GM23338 (cell line): ENCODE results near the gene WWC1. TPM values are rescaled to one million over a fixed set of nuclear protein-coding genes. Genes with fewer than 3 reads are reported as not detected.

ENCODE experiments used
- EZH2 ChIP-seq: fragments of 200-600 bp; sonication (generic); IDR thresholded peaks from one replicate; pipeline ENCODE4 v1.8.0; 2017; ENCODE audit warnings: antibody characterized with exemption, mild to moderate bottlenecking, low read depth; ENCODE audit not compliant: unreplicated experiment
- NANOG ChIP-seq: IDR thresholded peaks from 2 replicates; pipeline ENCODE4 v1.6.1; 2016; ENCODE audit warnings: antibody characterized with exemption, borderline replicate concordance
- STAT1 ChIP-seq: IDR thresholded peaks from one replicate; pipeline ENCODE4 v1.6.1; 2016; ENCODE audit warnings: antibody characterized with exemption; ENCODE audit not compliant: unreplicated experiment
- polyA plus RNA-seq: library from polyadenylated mRNA; unstranded; fragments of >200 nt; fragmentation: Nextera tagmentation; extraction: Ambion mirVana; gene quantifications from 2 replicates; pipeline ENCODE4 v1.2.1, GENCODE V29; 2016
- total RNA-seq: library from RNA; depleted of rRNA; stranded (reverse); fragments of >200 nt; shearing (Covaris generic); gene quantifications from 2 replicates; pipeline ENCODE4 v1.2.3, GENCODE V29; 2014
- TF ChIP-seq, protein P1 (sequence below): fragments of 250-450 bp; sonication (Bioruptor Pico); IDR thresholded peaks from 2 replicates; pipeline ENCODE4 v1.5.0; 2020; ENCODE audit warnings: mild to moderate bottlenecking, moderate library complexity
- TF ChIP-seq, protein P2 (sequence below): IDR thresholded peaks from 2 replicates; pipeline ENCODE4 v1.6.1; 2016; ENCODE audit warnings: antibody characterized with exemption
- TF ChIP-seq, protein P3 (sequence below): IDR thresholded peaks from one replicate; pipeline ENCODE4 v1.6.1; 2018; ENCODE audit warnings: antibody characterized with exemption; ENCODE audit not compliant: unreplicated experiment

The WWC1 gene
- total and polyA plus RNA-seq, 2 experiments from 2014 or later, result 25.4 to 27.8 TPM

DNA sequence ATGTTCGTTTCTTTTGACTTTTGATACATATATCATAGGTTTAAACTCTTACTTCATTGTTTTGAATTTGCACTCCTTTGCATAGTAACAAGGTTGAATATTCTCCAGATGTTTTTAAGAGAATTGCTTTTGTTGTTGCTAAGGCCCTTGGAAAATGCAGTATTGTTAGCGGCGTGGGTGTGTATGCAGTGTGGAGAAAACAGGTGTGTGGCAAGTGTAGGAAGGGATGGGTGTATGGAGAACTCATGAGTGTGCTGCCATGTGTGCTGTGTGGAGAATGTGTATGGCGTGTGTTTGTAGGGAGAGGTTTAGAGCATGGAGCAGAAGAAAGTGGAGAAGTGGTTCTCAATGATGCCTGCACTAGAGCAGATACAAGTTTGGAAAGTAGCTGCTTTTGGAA lies 87.3 kb downstream of the WWC1 start (continued):
- TF ChIP-seq, protein P1, sequence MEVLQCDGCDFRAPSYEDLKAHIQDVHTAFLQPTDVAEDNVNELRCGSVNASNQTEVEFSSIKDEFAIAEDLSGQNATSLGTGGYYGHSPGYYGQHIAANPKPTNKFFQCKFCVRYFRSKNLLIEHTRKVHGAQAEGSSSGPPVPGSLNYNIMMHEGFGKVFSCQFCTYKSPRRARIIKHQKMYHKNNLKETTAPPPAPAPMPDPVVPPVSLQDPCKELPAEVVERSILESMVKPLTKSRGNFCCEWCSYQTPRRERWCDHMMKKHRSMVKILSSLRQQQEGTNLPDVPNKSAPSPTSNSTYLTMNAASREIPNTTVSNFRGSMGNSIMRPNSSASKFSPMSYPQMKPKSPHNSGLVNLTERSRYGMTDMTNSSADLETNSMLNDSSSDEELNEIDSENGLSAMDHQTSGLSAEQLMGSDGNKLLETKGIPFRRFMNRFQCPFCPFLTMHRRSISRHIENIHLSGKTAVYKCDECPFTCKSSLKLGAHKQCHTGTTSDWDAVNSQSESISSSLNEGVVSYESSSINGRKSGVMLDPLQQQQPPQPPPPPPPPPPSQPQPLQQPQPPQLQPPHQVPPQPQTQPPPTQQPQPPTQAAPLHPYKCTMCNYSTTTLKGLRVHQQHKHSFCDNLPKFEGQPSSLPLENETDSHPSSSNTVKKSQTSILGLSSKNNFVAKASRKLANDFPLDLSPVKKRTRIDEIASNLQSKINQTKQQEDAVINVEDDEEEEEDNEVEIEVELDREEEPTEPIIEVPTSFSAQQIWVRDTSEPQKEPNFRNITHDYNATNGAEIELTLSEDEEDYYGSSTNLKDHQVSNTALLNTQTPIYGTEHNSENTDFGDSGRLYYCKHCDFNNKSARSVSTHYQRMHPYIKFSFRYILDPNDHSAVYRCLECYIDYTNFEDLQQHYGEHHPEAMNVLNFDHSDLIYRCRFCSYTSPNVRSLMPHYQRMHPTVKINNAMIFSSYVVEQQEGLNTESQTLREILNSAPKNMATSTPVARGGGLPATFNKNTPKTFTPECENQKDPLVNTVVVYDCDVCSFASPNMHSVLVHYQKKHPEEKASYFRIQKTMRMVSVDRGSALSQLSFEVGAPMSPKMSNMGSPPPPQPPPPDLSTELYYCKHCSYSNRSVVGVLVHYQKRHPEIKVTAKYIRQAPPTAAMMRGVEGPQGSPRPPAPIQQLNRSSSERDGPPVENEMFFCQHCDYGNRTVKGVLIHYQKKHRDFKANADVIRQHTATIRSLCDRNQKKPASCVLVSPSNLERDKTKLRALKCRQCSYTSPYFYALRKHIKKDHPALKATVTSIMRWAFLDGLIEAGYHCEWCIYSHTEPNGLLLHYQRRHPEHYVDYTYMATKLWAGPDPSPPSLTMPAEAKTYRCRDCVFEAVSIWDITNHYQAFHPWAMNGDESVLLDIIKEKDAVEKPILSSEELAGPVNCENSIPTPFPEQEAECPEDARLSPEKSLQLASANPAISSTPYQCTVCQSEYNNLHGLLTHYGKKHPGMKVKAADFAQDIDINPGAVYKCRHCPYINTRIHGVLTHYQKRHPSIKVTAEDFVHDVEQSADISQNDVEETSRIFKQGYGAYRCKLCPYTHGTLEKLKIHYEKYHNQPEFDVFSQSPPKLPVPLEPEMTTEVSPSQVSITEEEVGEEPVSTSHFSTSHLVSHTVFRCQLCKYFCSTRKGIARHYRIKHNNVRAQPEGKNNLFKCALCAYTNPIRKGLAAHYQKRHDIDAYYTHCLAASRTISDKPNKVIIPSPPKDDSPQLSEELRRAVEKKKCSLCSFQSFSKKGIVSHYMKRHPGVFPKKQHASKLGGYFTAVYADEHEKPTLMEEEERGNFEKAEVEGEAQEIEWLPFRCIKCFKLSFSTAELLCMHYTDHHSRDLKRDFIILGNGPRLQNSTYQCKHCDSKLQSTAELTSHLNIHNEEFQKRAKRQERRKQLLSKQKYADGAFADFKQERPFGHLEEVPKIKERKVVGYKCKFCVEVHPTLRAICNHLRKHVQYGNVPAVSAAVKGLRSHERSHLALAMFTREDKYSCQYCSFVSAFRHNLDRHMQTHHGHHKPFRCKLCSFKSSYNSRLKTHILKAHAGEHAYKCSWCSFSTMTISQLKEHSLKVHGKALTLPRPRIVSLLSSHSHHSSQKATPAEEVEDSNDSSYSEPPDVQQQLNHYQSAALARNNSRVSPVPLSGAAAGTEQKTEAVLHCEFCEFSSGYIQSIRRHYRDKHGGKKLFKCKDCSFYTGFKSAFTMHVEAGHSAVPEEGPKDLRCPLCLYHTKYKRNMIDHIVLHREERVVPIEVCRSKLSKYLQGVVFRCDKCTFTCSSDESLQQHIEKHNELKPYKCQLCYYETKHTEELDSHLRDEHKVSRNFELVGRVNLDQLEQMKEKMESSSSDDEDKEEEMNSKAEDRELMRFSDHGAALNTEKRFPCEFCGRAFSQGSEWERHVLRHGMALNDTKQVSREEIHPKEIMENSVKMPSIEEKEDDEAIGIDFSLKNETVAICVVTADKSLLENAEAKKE, result no peak
- TF ChIP-seq, protein P2, sequence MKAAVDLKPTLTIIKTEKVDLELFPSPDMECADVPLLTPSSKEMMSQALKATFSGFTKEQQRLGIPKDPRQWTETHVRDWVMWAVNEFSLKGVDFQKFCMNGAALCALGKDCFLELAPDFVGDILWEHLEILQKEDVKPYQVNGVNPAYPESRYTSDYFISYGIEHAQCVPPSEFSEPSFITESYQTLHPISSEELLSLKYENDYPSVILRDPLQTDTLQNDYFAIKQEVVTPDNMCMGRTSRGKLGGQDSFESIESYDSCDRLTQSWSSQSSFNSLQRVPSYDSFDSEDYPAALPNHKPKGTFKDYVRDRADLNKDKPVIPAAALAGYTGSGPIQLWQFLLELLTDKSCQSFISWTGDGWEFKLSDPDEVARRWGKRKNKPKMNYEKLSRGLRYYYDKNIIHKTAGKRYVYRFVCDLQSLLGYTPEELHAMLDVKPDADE, result no peak
- TF ChIP-seq STAT1 (no peak), EZH2 (no peak), NANOG (no peak)
- TF ChIP-seq, protein P3, sequence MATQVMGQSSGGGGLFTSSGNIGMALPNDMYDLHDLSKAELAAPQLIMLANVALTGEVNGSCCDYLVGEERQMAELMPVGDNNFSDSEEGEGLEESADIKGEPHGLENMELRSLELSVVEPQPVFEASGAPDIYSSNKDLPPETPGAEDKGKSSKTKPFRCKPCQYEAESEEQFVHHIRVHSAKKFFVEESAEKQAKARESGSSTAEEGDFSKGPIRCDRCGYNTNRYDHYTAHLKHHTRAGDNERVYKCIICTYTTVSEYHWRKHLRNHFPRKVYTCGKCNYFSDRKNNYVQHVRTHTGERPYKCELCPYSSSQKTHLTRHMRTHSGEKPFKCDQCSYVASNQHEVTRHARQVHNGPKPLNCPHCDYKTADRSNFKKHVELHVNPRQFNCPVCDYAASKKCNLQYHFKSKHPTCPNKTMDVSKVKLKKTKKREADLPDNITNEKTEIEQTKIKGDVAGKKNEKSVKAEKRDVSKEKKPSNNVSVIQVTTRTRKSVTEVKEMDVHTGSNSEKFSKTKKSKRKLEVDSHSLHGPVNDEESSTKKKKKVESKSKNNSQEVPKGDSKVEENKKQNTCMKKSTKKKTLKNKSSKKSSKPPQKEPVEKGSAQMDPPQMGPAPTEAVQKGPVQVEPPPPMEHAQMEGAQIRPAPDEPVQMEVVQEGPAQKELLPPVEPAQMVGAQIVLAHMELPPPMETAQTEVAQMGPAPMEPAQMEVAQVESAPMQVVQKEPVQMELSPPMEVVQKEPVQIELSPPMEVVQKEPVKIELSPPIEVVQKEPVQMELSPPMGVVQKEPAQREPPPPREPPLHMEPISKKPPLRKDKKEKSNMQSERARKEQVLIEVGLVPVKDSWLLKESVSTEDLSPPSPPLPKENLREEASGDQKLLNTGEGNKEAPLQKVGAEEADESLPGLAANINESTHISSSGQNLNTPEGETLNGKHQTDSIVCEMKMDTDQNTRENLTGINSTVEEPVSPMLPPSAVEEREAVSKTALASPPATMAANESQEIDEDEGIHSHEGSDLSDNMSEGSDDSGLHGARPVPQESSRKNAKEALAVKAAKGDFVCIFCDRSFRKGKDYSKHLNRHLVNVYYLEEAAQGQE, result no peak
